Limb (tissue), 2 donors: ENCODE data around the gene ZNF214.
"Not testable (repeated sequence)": the region's sequence is repeated elsewhere in the genome, so short reads cannot be mapped to it uniquely, and the experiment has no call there.

Experiments
- DNase-seq, 2 donors: peaks; one replicate each; pipeline ENCODE4 v3.0.0-alpha.2; 2016; ENCODE audit errors: extremely low spot score in 2 of 2

The ZNF214 gene

GRCh38 chr11:6988506-6988905 is 31.6 kb downstream of the ZNF214 start:
- DNase-seq, result no peak

- DNase-seq, result no peak
Measured at GRCh38 chr11:6986487-6986886, 33.7 kb downstream of the ZNF214 start.

- no peak for DNase-seq
Measured at GRCh38 chr11:6979365-6979764, 40.8 kb downstream of the ZNF214 start.

- not testable (repeated sequence) for DNase-seq
Measured at GRCh38 chr11:6969854-6970253, 50.3 kb downstream of the ZNF214 start.

- DNase-seq, result no peak
Measured at GRCh38 chr11:6968816-6969215, 51.3 kb downstream of the ZNF214 start.

GRCh38 chr11:6962673-6963072 is 57.5 kb downstream of the ZNF214 start:
- DNase-seq, result no peak

- no peak for DNase-seq
Measured at GRCh38 chr11:6962141-6962540, 58.0 kb downstream of the ZNF214 start.

GRCh38 chr11:6954248-6954647 is 65.9 kb downstream of the ZNF214 start:
- DNase-seq, result not testable (repeated sequence)
